K562 (cell line): ENCODE results near the gene ELP5. TPM values are rescaled to one million over a fixed set of nuclear protein-coding genes. Genes with fewer than 3 reads are reported as not detected.

Experiments used
- C11orf30 ChIP-seq: fragments of 450-650 bp; IDR thresholded peaks from 2 replicates; pipeline ENCODE4 v1.6.1; 2016; ENCODE audit warnings: low read depth, mild to moderate bottlenecking
- CREB1 ChIP-seq, 2 experiments: sonication (generic) in 1 of 2; formaldehyde crosslinking in 1 of 2; IDR thresholded peaks; 2 replicates each; pipeline versions ENCODE4 v1.6.1 to v1.8.0; 2012 to 2022; ENCODE audit warnings: inconsistent platforms in 1 of 2, mild to moderate bottlenecking in 1 of 2, missing genetic modification reagents in 1 of 2, moderate library complexity in 1 of 2
- CXXC5 ChIP-seq: fragments of 250-450 bp; sonication (Bioruptor Pico); IDR thresholded peaks from 2 replicates; pipeline ENCODE4 v1.8.0; 2022; ENCODE audit warnings: inconsistent platforms, mild to moderate bottlenecking, moderate library complexity
- E2F8 ChIP-seq: fragments of 450-650 bp; IDR thresholded peaks from 2 replicates; pipeline ENCODE4 v1.7.1; 2018; ENCODE audit warnings: mild to moderate bottlenecking, low read depth; ENCODE audit not compliant: partially characterized antibody
- HNRNPH1 ChIP-seq: fragments of 200-400 bp; formaldehyde crosslinking; optimal IDR thresholded peaks from 2 replicates; pipeline ENCODE3; 2017; ENCODE audit warnings: low read depth, mild to moderate bottlenecking, low read length, moderate library complexity
- HNRNPL ChIP-seq: fragments of 200-400 bp; formaldehyde crosslinking; IDR thresholded peaks from 2 replicates; pipeline ENCODE4 v1.6.1; 2017; ENCODE audit warnings: low read depth, mild to moderate bottlenecking, low read length
- PCBP1 ChIP-seq: fragments of 200-400 bp; formaldehyde crosslinking; IDR thresholded peaks from 2 replicates; pipeline ENCODE4 v1.6.1; 2018; ENCODE audit warnings: mild to moderate bottlenecking, low read depth, low read length; ENCODE audit not compliant: poor library complexity, severe bottlenecking
- PKNOX1 ChIP-seq: fragments of 450-650 bp; IDR thresholded peaks from 2 replicates; pipeline ENCODE4 v1.6.1; 2016
- RAD51 ChIP-seq: fragments of 450-650 bp; IDR thresholded peaks from 2 replicates; pipeline ENCODE4 v1.7.1; 2016; ENCODE audit warnings: low read depth, mild to moderate bottlenecking, borderline replicate concordance
- RBFOX2 ChIP-seq: fragments of 200-400 bp; formaldehyde crosslinking; IDR thresholded peaks from 2 replicates; pipeline ENCODE4 v1.6.1; 2017; ENCODE audit warnings: low read depth, mild to moderate bottlenecking, low read length, moderate library complexity
- SNRNP70 ChIP-seq: fragments of 200-400 bp; formaldehyde crosslinking; optimal IDR thresholded peaks from 2 replicates; pipeline ENCODE3; 2017; ENCODE audit warnings: low read depth, low read length
- SUPT5H ChIP-seq: fragments of 450-650 bp; IDR thresholded peaks from 2 replicates; pipeline ENCODE4 v1.6.1; 2016
- TBL1XR1 ChIP-seq, 2 experiments: IDR thresholded peaks; 2 replicates each; pipeline ENCODE4 v1.6.1; 2012; ENCODE audit warnings: improper control_type of control experiment in 2 of 2, low read length in 2 of 2, mild to moderate bottlenecking in 1 of 2
- USF2 ChIP-seq: sonication (generic); formaldehyde crosslinking; IDR thresholded peaks from 2 replicates; pipeline ENCODE4 v1.5.0; 2020; ENCODE audit warnings: missing genetic modification reagents
- ZBTB7A ChIP-seq: IDR thresholded peaks from 2 replicates; pipeline ENCODE4 v1.6.1; 2011; ENCODE audit warnings: low read depth, mild to moderate bottlenecking, low read length, moderate library complexity, borderline replicate concordance; ENCODE audit not compliant: control insufficient read depth
- ZC3H4 ChIP-seq: sonication (generic); formaldehyde crosslinking; IDR thresholded peaks from 2 replicates; pipeline ENCODE4 v1.9.0; 2021; ENCODE audit warnings: missing genetic modification reagents, borderline replicate concordance
- ZNF133 ChIP-seq: fragments of 250-450 bp; sonication (Bioruptor Pico); IDR thresholded peaks from 2 replicates; pipeline ENCODE4 v1.4.0; 2020; ENCODE audit warnings: mild to moderate bottlenecking
- ZNF431 ChIP-seq: sonication (generic); formaldehyde crosslinking; IDR thresholded peaks from 2 replicates; pipeline ENCODE4 v1.8.0; 2022; ENCODE audit warnings: mild to moderate bottlenecking, missing genetic modification reagents
- ZNF740 ChIP-seq, 3 experiments: fragments of 200-800 bp in 1 of 3; sonication (Bioruptor generic) in 1 of 3; sonication (generic) in 1 of 3; formaldehyde crosslinking in 1 of 3; IDR thresholded peaks; 2 replicates each; pipeline versions ENCODE4 v1.6.1 to v1.8.0; 2016 to 2022; ENCODE audit warnings: mild to moderate bottlenecking in 2 of 3, missing compliant biosample characterization in 2 of 3, missing genetic modification characterization in 2 of 3, missing genetic modification reagents in 1 of 3
- polyA plus RNA-seq, 8 experiments: library from polyadenylated mRNA; depleted of rRNA in 4 of 8; stranded (reverse) in 5 of 8; unstranded in 3 of 8; fragments of >200 nt; fragmentation: Nextera tagmentation in 2 of 8; fragmentation: Illumina TruSeq in 1 of 8; extraction: Ambion mirVana in 2 of 8; extraction: Trizol in 1 of 8; gene quantifications; 2 replicates each; pipeline versions ENCODE4 v1.2.1 to v1.2.3, GENCODE V29; 2011 to 2014; ENCODE audit warnings: inconsistent platforms in 1 of 8, missing spikeins in 1 of 8
- total RNA-seq, 7 experiments: library from RNA; depleted of rRNA in 6 of 7; stranded (reverse); fragments of >200 nt in 6 of 7; fragmentation: Illumina TruSeq in 2 of 7; extraction: Trizol in 2 of 7; gene quantifications; 2 replicates each; pipeline versions ENCODE4 v1.2.1 to v1.2.3, GENCODE V29; 2011 to 2021; ENCODE audit warnings: low replicate concordance in 1 of 7

ELP5 gene
- total and polyA plus RNA-seq, 9 of the 15 experiments (the other 6 are each of a cell fraction or from before 2014, with no cell fraction given): 25.7 to 77.9 (median 52.9) TPM

GRCh38 chr17:7241783-7242716 lies 10.0 kb upstream of the ELP5 start, which contains the start of gene GABARAP (continued):
- TF ChIP-seq PCBP1 (peak; percentile 66), TBL1XR1 (IDR thresholded peaks at IDR 0.05; ENCODE audit: low read length in 2 of 2) (0 out of 4 replicates have a peak, but pooled peaks of 1 of the 2 experiments have one; percentile 31), SUPT5H (peak; percentile 17; the same call in 1 of the 2 replicates), ZNF740 (CRISPR knock-in tag; IDR thresholded peaks at IDR 0.05) (peak; percentile 84), ZNF740 (tag; IDR thresholded peaks at IDR 0.05) (peak in 1 of 2 experiments; percentile 96; a peak in 2 of 4 replicates), ZBTB7A (peak; percentile 71; the same call in 1 of the 2 replicates), HNRNPH1 (peak; percentile 64), ZNF133 (no peak), USF2 (CRISPR knock-in tag) (peak; percentile 34; the same call in 1 of the 2 replicates), CREB1 (IDR thresholded peaks at IDR 0.05) (0 out of 2 replicates have a peak, but pooled peaks have one; percentile 31), CREB1 (CRISPR knock-in tag; IDR thresholded peaks at IDR 0.05) (peak; percentile 47; the same call in 1 of the 2 replicates), RAD51 (peak; percentile 17; the same call in 1 of the 2 replicates), C11orf30 (0 out of 2 replicates have a peak, but pooled peaks have one; percentile 12), ZNF431 (CRISPR knock-in tag) (0 out of 2 replicates have a peak, but pooled peaks have one; percentile 11), CXXC5 (CRISPR knock-in tag) (peak; percentile 49), PKNOX1 (0 out of 2 replicates have a peak, but pooled peaks have one; percentile 2), SNRNP70 (no peak), HNRNPL (peak; percentile 80; the same call in 1 of the 2 replicates), RBFOX2 (peak; percentile 81), ZC3H4 (CRISPR knock-in tag) (peak; percentile 25; the same call in 1 of the 2 replicates), E2F8 (no peak)
